ENCODE results near the gene ITLN2. TPM values are rescaled to one million over a fixed set of nuclear protein-coding genes. Genes with fewer than 3 reads are reported as not detected.
"Not testable (repeated sequence)": the region's sequence is repeated elsewhere in the genome, so short reads cannot be mapped to it uniquely, and the experiment has no call there.

ITLN2 gene
- total RNA-seq, 1 experiment from 2014 or later, result not detected

DNA sequence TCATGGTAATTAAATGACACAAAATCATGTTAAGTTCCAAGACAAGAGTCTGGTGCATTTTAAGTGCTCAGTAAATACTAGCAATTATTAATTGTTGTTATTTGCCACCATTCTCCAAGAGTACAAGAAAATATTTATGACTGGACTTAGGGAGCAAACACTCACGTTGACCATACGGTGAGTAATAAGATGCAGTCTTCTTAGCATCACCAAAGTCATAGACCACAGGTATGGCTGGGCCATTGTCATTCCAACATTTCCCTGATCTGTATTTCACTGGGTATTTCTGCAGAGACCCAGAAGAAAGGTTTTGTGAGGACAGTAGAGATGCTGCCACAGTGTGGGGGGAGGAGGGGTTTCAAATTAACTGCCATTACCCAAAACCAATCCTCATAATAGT lies 4.7 kb downstream of the ITLN2 start:
- Histone ChIP-seq H3K9me2 (ENCODE audit: insufficient read depth) (no peaks in the 10 kb centered on the region), H3K27me3 (ENCODE audit: insufficient read depth, low read depth) (peaks cover 8% of the 10 kb centered on the region; the same call in 1 of the 2 replicates), H3K4me2 (no peak overlapping the region), H4K20me1 (ENCODE audit: insufficient read depth) (no peaks in the 10 kb centered on the region), H3K4me1 (replicated peaks; ENCODE audit: insufficient read depth) (no peaks in the 10 kb centered on the region), H3K4me3 (no peak overlapping the region), H3K9me3 (ENCODE audit: insufficient read depth, low read depth) (no peaks in the 10 kb centered on the region), H3K79me2 (ENCODE audit: low read depth) (no peaks in the 10 kb centered on the region), H3F3A (ENCODE audit: insufficient read depth, low read depth) (no peaks in the 10 kb centered on the region), H2AFZ (no peak overlapping the region), H3K27ac (no peak overlapping the region), H3K36me3 (ENCODE audit: low read depth) (no peaks in the 10 kb centered on the region)
- intact Hi-C loops (cut with micrococcal nuclease; ENCODE audit: unreplicated experiment), result loop anchor here (2.0 to 5.0 kb wide), 2 partner anchors 173 to 269 kb away; no protein-coding TSS in a partner anchor
- no TSS peak for BruUV-seq (replicated peaks)
- no peak for DNase-seq
- TF ChIP-seq CTCF (conservative IDR thresholded peaks at IDR 0.05) (no peak), EZH2 (IDR thresholded peaks at IDR 0.05; ENCODE audit: low read depth) (no peak)
- POLR2A ChIA-PET (ENCODE audit: unreplicated experiment), result no interaction called here
- CTCF ChIA-PET, result no interaction called here

GRCh38 chr1:160949216-160949880 lies 5.3 kb downstream of the ITLN2 start:
- H3K36me3 ChIP-seq (ENCODE audit: low read depth); H3K4me1 ChIP-seq (replicated peaks; ENCODE audit: insufficient read depth); H4K20me1 ChIP-seq (ENCODE audit: insufficient read depth); H3K79me2 ChIP-seq (ENCODE audit: low read depth); H3F3A ChIP-seq (ENCODE audit: insufficient read depth, low read depth); DNase-seq; H3K27ac ChIP-seq; intact Hi-C loops (cut with micrococcal nuclease; ENCODE audit: unreplicated experiment); CTCF ChIA-PET; H3K4me3 ChIP-seq; H3K9me2 ChIP-seq (ENCODE audit: insufficient read depth); H3K4me2 ChIP-seq; POLR2A ChIA-PET (ENCODE audit: unreplicated experiment); H3K27me3 ChIP-seq (ENCODE audit: insufficient read depth, low read depth); H3K9me3 ChIP-seq (ENCODE audit: insufficient read depth, low read depth); H2AFZ ChIP-seq; BruUV-seq (replicated peaks): not testable (repeated sequence)

DNA sequence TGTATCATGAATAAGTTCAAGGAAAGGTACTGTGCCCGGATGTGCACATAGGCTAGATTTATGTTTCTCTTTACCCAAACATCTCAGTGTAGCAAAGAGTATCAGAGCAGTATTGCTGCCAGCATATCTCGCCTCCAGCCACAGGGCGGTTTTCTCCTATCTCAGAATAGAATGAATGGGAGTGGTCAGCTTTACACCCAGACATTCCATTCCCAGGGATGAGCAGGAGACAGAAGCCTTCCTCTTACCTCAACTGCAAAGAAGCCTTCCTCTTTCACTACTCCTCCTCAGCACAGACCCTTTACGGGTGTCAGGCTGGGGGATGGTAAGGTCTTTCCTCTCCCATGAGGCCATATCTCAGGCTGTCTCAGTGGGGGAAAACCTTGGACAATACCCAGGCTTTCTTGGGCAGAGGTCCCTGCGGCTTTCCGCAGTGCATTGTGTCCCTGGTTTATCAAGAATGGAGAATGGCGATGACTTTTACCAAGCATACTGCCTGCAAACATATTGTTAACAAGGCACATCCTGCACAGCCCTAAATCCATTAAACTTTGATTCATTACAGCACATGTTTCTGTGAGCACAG lies 7.3 kb downstream of the ITLN2 start:
- CTCF ChIA-PET; POLR2A ChIA-PET (ENCODE audit: unreplicated experiment); H3K9me3 ChIP-seq (ENCODE audit: insufficient read depth, low read depth); H3K4me1 ChIP-seq (replicated peaks; ENCODE audit: insufficient read depth); H3F3A ChIP-seq (ENCODE audit: insufficient read depth, low read depth); BruUV-seq (replicated peaks); H3K27ac ChIP-seq; H3K27me3 ChIP-seq (ENCODE audit: insufficient read depth, low read depth); H4K20me1 ChIP-seq (ENCODE audit: insufficient read depth); H3K9me2 ChIP-seq (ENCODE audit: insufficient read depth); intact Hi-C loops (cut with micrococcal nuclease; ENCODE audit: unreplicated experiment); H3K79me2 ChIP-seq (ENCODE audit: low read depth); H3K4me3 ChIP-seq; H3K36me3 ChIP-seq (ENCODE audit: low read depth); DNase-seq; H3K4me2 ChIP-seq; H2AFZ ChIP-seq: not testable (repeated sequence)

DNA sequence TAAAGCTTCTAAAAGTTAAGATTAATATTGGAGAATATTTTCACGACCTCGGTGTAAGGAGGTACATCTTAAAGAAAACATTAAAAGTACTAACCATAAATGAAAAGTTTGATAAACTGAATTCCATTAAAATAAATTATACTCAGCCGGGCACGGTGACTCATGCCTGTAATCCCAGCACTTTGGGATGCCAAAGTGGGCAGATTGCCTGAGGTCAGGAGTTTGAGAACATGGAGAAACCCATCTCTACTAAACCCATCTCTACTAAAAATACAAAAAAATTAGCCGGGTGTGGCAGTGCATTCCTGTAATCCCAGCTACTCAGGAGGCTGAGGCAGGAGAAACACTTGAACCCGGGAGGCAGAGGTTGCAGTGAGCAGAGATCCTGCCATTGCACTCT lies 8.7 kb downstream of the ITLN2 start:
- H3K79me2 ChIP-seq (ENCODE audit: low read depth); H3K9me3 ChIP-seq (ENCODE audit: insufficient read depth, low read depth); DNase-seq; H3F3A ChIP-seq (ENCODE audit: insufficient read depth, low read depth); CTCF ChIA-PET; H3K4me1 ChIP-seq (replicated peaks; ENCODE audit: insufficient read depth); H2AFZ ChIP-seq; H3K36me3 ChIP-seq (ENCODE audit: low read depth); H3K4me2 ChIP-seq; intact Hi-C loops (cut with micrococcal nuclease; ENCODE audit: unreplicated experiment); H3K9me2 ChIP-seq (ENCODE audit: insufficient read depth); H3K4me3 ChIP-seq; BruUV-seq (replicated peaks); H4K20me1 ChIP-seq (ENCODE audit: insufficient read depth); H3K27ac ChIP-seq; POLR2A ChIA-PET (ENCODE audit: unreplicated experiment): not testable (repeated sequence)
- peaks cover 16% of the 10 kb centered on the region for H3K27me3 ChIP-seq (ENCODE audit: insufficient read depth, low read depth)

Measured in PC-9 (cell line).